RWPE1 (cell line): ENCODE data around the gene HS6ST2.

Experiments
- CTCF ChIA-PET: fragments of 350-600 bp; sonication (Branson Sonifier 250); formaldehyde crosslinking; extraction: SDS; loops from one replicate; lab custom pipeline; 2021; lab: Yijun Ruan, JAX
- POLR2A ChIA-PET: fragments of 400-600 bp; formaldehyde crosslinking; extraction: SDS; loops from one replicate; lab custom pipeline; 2020; ENCODE audit warnings: antibody characterized with exemption; ENCODE audit not compliant: low non-redundant PET; lab: Yijun Ruan, JAX
- DNase-seq: peaks from one replicate; pipeline ENCODE4 v3.0.0; 2012; ENCODE audit warnings: low spot score
- H3K27ac ChIP-seq: fragments of 450-650 bp; 2 replicates; pipeline ENCODE4 v1.5.1; 2017
- CTCF ChIP-seq: fragments of 450-650 bp; conservative IDR thresholded peaks from 2 replicates; pipeline ENCODE4 v1.5.1; 2017; ENCODE audit warnings: low read depth, mild to moderate bottlenecking

HS6ST2 gene

GRCh38 chrX:132623300-132623699 is 335.1 kb downstream of the HS6ST2 start:
- CTCF ChIA-PET = no interaction called here

GRCh38 chrX:132622130-132622529 is 336.3 kb downstream of the HS6ST2 start:
- no peak for TF ChIP-seq CTCF
- peak; percentile 13 for DNase-seq
- H3K27ac ChIP-seq = no peak overlapping the region
- CTCF ChIA-PET = no interaction called here
- POLR2A ChIA-PET = no interaction called here

More at GRCh38 chrX:132623300-132623699, 335.1 kb downstream of the HS6ST2 start:
- POLR2A ChIA-PET = no interaction called here
- no peak for DNase-seq
- no peak for TF ChIP-seq CTCF
- H3K27ac ChIP-seq = no peak overlapping the region

- no peak for DNase-seq
- CTCF ChIA-PET = interaction anchor here (0.7 kb wide), 1 partner anchor 358 kb away, joined by 3 read pairs; no protein-coding TSS in a partner anchor
- no peak for TF ChIP-seq CTCF
- POLR2A ChIA-PET = no interaction called here
- no peak overlapping the region for H3K27ac ChIP-seq
Measured at GRCh38 chrX:132618810-132619209, 339.6 kb downstream of the HS6ST2 start.

- no peak for TF ChIP-seq CTCF
- H3K27ac ChIP-seq = no peak overlapping the region
- ChIA-PET POLR2A (no interaction called here), CTCF (interaction anchor here (0.6 to 2.5 kb wide), 3 partner anchors 32 to 1606 kb away, joined by 3 to 9 read pairs (median 4); no protein-coding TSS in a partner anchor)
- DNase-seq = no peak
Measured at GRCh38 chrX:132615391-132616131, 342.9 kb downstream of the HS6ST2 start.

GRCh38 chrX:132614297-132614696 is 344.1 kb downstream of the HS6ST2 start:
- POLR2A ChIA-PET = no interaction called here
- no peak overlapping the region for H3K27ac ChIP-seq
- CTCF ChIA-PET = interaction anchor here (0.6 to 2.5 kb wide), 4 partner anchors 321 to 779 kb away, joined by 3 to 9 read pairs (median 4); no protein-coding TSS in a partner anchor
- DNase-seq = no peak
- no peak for TF ChIP-seq CTCF

- ChIA-PET POLR2A (no interaction called here), CTCF (interaction anchor here (0.6 to 2.5 kb wide), 3 partner anchors 321 to 778 kb away, joined by 3 to 9 read pairs (median 6); no protein-coding TSS in a partner anchor)
- TF ChIP-seq CTCF = no peak
- H3K27ac ChIP-seq = no peak overlapping the region
- DNase-seq = no peak
Measured at GRCh38 chrX:132613801-132614200, 344.6 kb downstream of the HS6ST2 start.
